NCI-H345 treated with DMSO at 0.1 percent for 48 hours (cell line): Measurements from ENCODE around the gene DMD.
A peak's percentile ranks its signal among the peaks of the same experiment; 100 is the strongest.

Source experiments
- DNase-seq: peaks from one replicate; lab custom pipeline; 2025; ENCODE audit not compliant: unreplicated experiment; lab: John Stamatoyannopoulos, UW

DMD gene

GRCh38 chrX:32520789-32521188 lies 690.6 kb downstream of the DMD start:
- no peak for DNase-seq

- DNase-seq: no peak
These were observed 696.4 kb downstream of the DMD start for GRCh38 chrX:32514986-32515385.

GRCh38 chrX:32501606-32502005 lies 709.7 kb downstream of the DMD start:
- no peak for DNase-seq

- no peak for DNase-seq
These were observed 714.7 kb downstream of the DMD start for GRCh38 chrX:32496671-32497070.

- no peak for DNase-seq
These were observed 715.5 kb downstream of the DMD start for GRCh38 chrX:32495855-32496254.

- no peak for DNase-seq
These were observed 722.2 kb downstream of the DMD start for GRCh38 chrX:32489125-32489524.

- DNase-seq: peak; percentile 10
These were observed 727.7 kb downstream of the DMD start for GRCh38 chrX:32483534-32484136.

GRCh38 chrX:32480019-32480418 lies 731.3 kb downstream of the DMD start:
- DNase-seq: no peak

- DNase-seq: no peak
These were observed 739.0 kb downstream of the DMD start for GRCh38 chrX:32472364-32472763.

- no peak for DNase-seq
These were observed 755.6 kb downstream of the DMD start for GRCh38 chrX:32455704-32456103.

GRCh38 chrX:32451954-32452695 lies 759.2 kb downstream of the DMD start:
- no peak for DNase-seq

- DNase-seq: no peak
These were observed 762.4 kb downstream of the DMD start for GRCh38 chrX:32448945-32449344.

- DNase-seq: no peak
These were observed 763.0 kb downstream of the DMD start for GRCh38 chrX:32448320-32448719.

- DNase-seq: no peak
These were observed 763.7 kb downstream of the DMD start for GRCh38 chrX:32447640-32448039.

- DNase-seq: no peak
These were observed 767.5 kb downstream of the DMD start for GRCh38 chrX:32443841-32444240.

- no peak for DNase-seq
These were observed 790.1 kb downstream of the DMD start for GRCh38 chrX:32421266-32421665.

GRCh38 chrX:32408389-32408788 lies 803.0 kb downstream of the DMD start:
- DNase-seq: no peak

- no peak for DNase-seq
These were observed 813.7 kb downstream of the DMD start for GRCh38 chrX:32397562-32398216.

GRCh38 chrX:32395878-32396277 lies 815.5 kb downstream of the DMD start:
- no peak for DNase-seq

GRCh38 chrX:32392655-32393054 lies 818.7 kb downstream of the DMD start:
- DNase-seq: no peak

- no peak for DNase-seq
These were observed 840.7 kb downstream of the DMD start for GRCh38 chrX:32370456-32371205.
